Measurements from ENCODE around the gene FOXM1. TPM values are rescaled to one million over a fixed set of nuclear protein-coding genes. Genes with fewer than 3 reads are reported as not detected.

FOXM1 gene
- total RNA-seq, 1 experiment from 2014 or later, result 118 TPM

GRCh38 chr12:2853626-2854025 lies 23.3 kb downstream of the FOXM1 start (continued):
- no peak for TF ChIP-seq ATF2 (CRISPR knock-in tag; IDR thresholded peaks at IDR 0.05; ENCODE audit: borderline replicate concordance, low read depth)
- TF ChIP-seq MAX (CRISPR knock-in tag; IDR thresholded peaks at IDR 0.05), result no peak
- no peak for TF ChIP-seq ZNF396 (CRISPR knock-in tag; IDR thresholded peaks at IDR 0.05; ENCODE audit: borderline replicate concordance)
- no peak for TF ChIP-seq GTF2I (CRISPR knock-in tag; conservative IDR thresholded peaks at IDR 0.05)
- 0 out of 2 replicates have a peak, but pooled peaks have one; percentile 27 for TF ChIP-seq PRDM15 (CRISPR knock-in tag; IDR thresholded peaks at IDR 0.05)
- no peak for TF ChIP-seq ZNF219 (CRISPR knock-in tag; IDR thresholded peaks at IDR 0.05; ENCODE audit: borderline replicate concordance)
- TF ChIP-seq FOXK1 (CRISPR knock-in tag; IDR thresholded peaks at IDR 0.05), result no peak
- no peak for TF ChIP-seq ATF3 (CRISPR knock-in tag; conservative IDR thresholded peaks at IDR 0.05)

- H3K36me3 Mint-ChIP-seq, result no peaks in the 10 kb centered on the region
- H3K9me3 Mint-ChIP-seq, result no peaks in the 10 kb centered on the region
- H3K27me3 Mint-ChIP-seq (ENCODE audit: low read depth), result no peaks in the 10 kb centered on the region; the same call in 1 of the 2 replicates
- CTCF ChIA-PET, result interaction anchor here (1.2 kb wide), 1 partner anchor 211 kb away, joined by 3 read pairs; no protein-coding TSS in a partner anchor
- ATAC-seq (no peak), DNase-seq (ENCODE audit: low spot score) (no peak)
- no peak overlapping the region for H3K27ac Mint-ChIP-seq
- peaks cover 4% of the 10 kb centered on the region for H3K4me1 Mint-ChIP-seq
- H3K4me3 Mint-ChIP-seq, result no peak overlapping the region
- POLR2A ChIA-PET, result no interaction called here
- no peak for TF ChIP-seq ZNF281 (CRISPR knock-in tag; IDR thresholded peaks at IDR 0.05)
- no peak for TF ChIP-seq PRRX2 (CRISPR knock-in tag; IDR thresholded peaks at IDR 0.05)
- TF ChIP-seq PRDM15 (CRISPR knock-in tag; IDR thresholded peaks at IDR 0.05), result no peak
- no peak for TF ChIP-seq TEAD1 (CRISPR knock-in tag; IDR thresholded peaks at IDR 0.05)
- TF ChIP-seq AR (CRISPR knock-in tag; IDR thresholded peaks at IDR 0.05), result no peak
- TF ChIP-seq ATF2 (CRISPR knock-in tag; IDR thresholded peaks at IDR 0.05; ENCODE audit: borderline replicate concordance, low read depth), result no peak
- no peak for TF ChIP-seq ZNF263 (CRISPR knock-in tag; IDR thresholded peaks at IDR 0.05; ENCODE audit: low read depth)
- TF ChIP-seq FOXP1 (CRISPR knock-in tag; IDR thresholded peaks at IDR 0.05; ENCODE audit: borderline replicate concordance), result no peak
- TF ChIP-seq ESRRA (CRISPR knock-in tag; IDR thresholded peaks at IDR 0.05; ENCODE audit: borderline replicate concordance), result no peak
- no peak for TF ChIP-seq ETV6 (CRISPR knock-in tag; IDR thresholded peaks at IDR 0.05)
- no peak for TF ChIP-seq ZBTB43 (CRISPR knock-in tag; IDR thresholded peaks at IDR 0.05)
Observed at GRCh38 chr12:2851931-2852330, 25.0 kb downstream of the FOXM1 start.
